ENCODE results near the gene DAPK1. TPM values are rescaled to one million over a fixed set of nuclear protein-coding genes. Genes with fewer than 3 reads are reported as not detected.

The DAPK1 gene
- polyA plus RNA-seq, 6 donors from 2014 or later: 0.13 to 0.79 (median 0.32) TPM; not detected in 1

DNA sequence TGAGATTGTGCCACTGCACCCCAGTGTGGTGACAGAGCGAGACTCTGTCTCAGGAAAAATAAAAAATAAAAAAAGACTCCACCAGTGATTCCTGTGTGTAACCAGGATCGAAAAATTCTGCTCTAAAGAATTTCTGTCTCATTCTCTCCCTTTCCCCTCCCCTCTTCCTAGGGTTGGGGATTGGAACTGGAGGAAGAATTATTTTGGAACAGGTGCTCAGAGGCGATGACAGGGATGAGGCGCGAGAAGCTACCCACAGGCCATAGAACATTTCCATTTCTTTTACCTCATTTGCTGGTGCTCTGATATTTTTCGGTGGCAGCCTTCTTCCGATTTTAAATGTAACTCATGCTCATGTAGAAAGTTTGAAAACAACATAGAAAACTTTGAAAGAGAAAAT lies 80.1 kb downstream of the DAPK1 start:
- no peak for DNase-seq
- no peak overlapping the region for H3K27ac Mint-ChIP-seq
- H3K9me3 Mint-ChIP-seq: no peaks in the 10 kb centered on the region
- no peaks in the 10 kb centered on the region for H3K27me3 Mint-ChIP-seq
- no peaks in the 10 kb centered on the region for H3K4me1 Mint-ChIP-seq
- ATAC-seq (ENCODE audit: low read depth in 2 of 2): no peak
- no peaks in the 10 kb centered on the region for H3K36me3 Mint-ChIP-seq
- no peak overlapping the region for H3K4me3 Mint-ChIP-seq

- H3K4me3 Mint-ChIP-seq: no peak overlapping the region
- H3K4me1 Mint-ChIP-seq: no peaks in the 10 kb centered on the region
- no peak for DNase-seq
- H3K36me3 Mint-ChIP-seq: no peaks in the 10 kb centered on the region
- no peaks in the 10 kb centered on the region for H3K9me3 Mint-ChIP-seq
- ATAC-seq (ENCODE audit: low read depth in 2 of 2): no peak
- H3K27ac Mint-ChIP-seq: no peak overlapping the region
- H3K27me3 Mint-ChIP-seq: no peaks in the 10 kb centered on the region
These were observed 81.0 kb downstream of the DAPK1 start for GRCh38 chr9:87578625-87579024.

GRCh38 chr9:87579781-87580541 lies 82.3 kb downstream of the DAPK1 start:
- H3K27ac Mint-ChIP-seq: no peak overlapping the region
- ATAC-seq (ENCODE audit: low read depth in 2 of 2) (no peak), DNase-seq (no peak)
- H3K27me3 Mint-ChIP-seq: no peaks in the 10 kb centered on the region
- H3K36me3 Mint-ChIP-seq: no peaks in the 10 kb centered on the region
- H3K4me1 Mint-ChIP-seq: no peaks in the 10 kb centered on the region
- no peak overlapping the region for H3K4me3 Mint-ChIP-seq
- no peaks in the 10 kb centered on the region for H3K9me3 Mint-ChIP-seq

GRCh38 chr9:87580941-87581438 lies 83.3 kb downstream of the DAPK1 start:
- no peaks in the 10 kb centered on the region for H3K4me1 Mint-ChIP-seq
- DNase-seq (no peak), ATAC-seq (ENCODE audit: low read depth in 2 of 2) (no peak)
- H3K27ac Mint-ChIP-seq: no peak overlapping the region
- no peaks in the 10 kb centered on the region for H3K9me3 Mint-ChIP-seq
- no peak overlapping the region for H3K4me3 Mint-ChIP-seq
- H3K36me3 Mint-ChIP-seq: no peaks in the 10 kb centered on the region
- no peaks in the 10 kb centered on the region for H3K27me3 Mint-ChIP-seq

- Mint-ChIP-seq H3K27ac (no peak overlapping the region), H3K4me3 (no peak overlapping the region), H3K9me3 (no peaks in the 10 kb centered on the region), H3K36me3 (no peaks in the 10 kb centered on the region), H3K27me3 (no peaks in the 10 kb centered on the region), H3K4me1 (no peaks in the 10 kb centered on the region)
- ATAC-seq (ENCODE audit: low read depth in 2 of 2) (no peak), DNase-seq (no peak)
These were observed 83.8 kb downstream of the DAPK1 start for GRCh38 chr9:87581513-87581912.

GRCh38 chr9:87581949-87582637 lies 84.4 kb downstream of the DAPK1 start:
- no peaks in the 10 kb centered on the region for H3K4me1 Mint-ChIP-seq
- H3K36me3 Mint-ChIP-seq: no peaks in the 10 kb centered on the region
- H3K27me3 Mint-ChIP-seq: no peaks in the 10 kb centered on the region
- H3K27ac Mint-ChIP-seq: no peak overlapping the region
- no peak for ATAC-seq (ENCODE audit: low read depth in 2 of 2)
- no peak for DNase-seq
- no peaks in the 10 kb centered on the region for H3K9me3 Mint-ChIP-seq
- no peak overlapping the region for H3K4me3 Mint-ChIP-seq

DNA sequence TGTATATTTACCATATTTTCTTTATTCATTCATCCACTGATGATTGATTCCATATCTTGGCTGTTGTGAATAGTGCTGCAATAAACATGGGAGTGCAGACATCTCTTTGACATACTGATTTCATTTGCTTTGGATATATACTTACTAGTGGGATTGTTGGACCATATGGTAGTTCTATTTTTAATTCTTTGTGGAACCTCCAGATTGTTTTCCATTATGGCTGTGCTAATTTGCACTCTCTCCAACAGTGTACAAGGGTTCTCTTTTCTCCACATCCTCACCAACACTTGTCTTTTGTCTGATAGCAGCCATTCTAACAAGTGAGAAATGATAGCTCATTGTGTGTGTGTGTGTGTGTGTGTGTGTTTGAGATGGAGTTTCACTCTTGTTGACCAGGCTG lies 86.7 kb downstream of the DAPK1 start:
- Mint-ChIP-seq H3K36me3 (no peaks in the 10 kb centered on the region), H3K4me3 (no peak overlapping the region), H3K27me3 (no peaks in the 10 kb centered on the region), H3K4me1 (no peaks in the 10 kb centered on the region), H3K27ac (no peak overlapping the region), H3K9me3 (no peaks in the 10 kb centered on the region)
- DNase-seq: no peak
- ATAC-seq (ENCODE audit: low read depth in 2 of 2): no peak

GRCh38 chr9:87585123-87585855 lies 87.6 kb downstream of the DAPK1 start:
- Mint-ChIP-seq H3K27me3 (no peaks in the 10 kb centered on the region), H3K36me3 (no peaks in the 10 kb centered on the region), H3K27ac (no peak overlapping the region), H3K9me3 (no peaks in the 10 kb centered on the region), H3K4me1 (no peaks in the 10 kb centered on the region), H3K4me3 (no peak overlapping the region)
- DNase-seq (no peak), ATAC-seq (ENCODE audit: low read depth in 2 of 2) (no peak)

DNA sequence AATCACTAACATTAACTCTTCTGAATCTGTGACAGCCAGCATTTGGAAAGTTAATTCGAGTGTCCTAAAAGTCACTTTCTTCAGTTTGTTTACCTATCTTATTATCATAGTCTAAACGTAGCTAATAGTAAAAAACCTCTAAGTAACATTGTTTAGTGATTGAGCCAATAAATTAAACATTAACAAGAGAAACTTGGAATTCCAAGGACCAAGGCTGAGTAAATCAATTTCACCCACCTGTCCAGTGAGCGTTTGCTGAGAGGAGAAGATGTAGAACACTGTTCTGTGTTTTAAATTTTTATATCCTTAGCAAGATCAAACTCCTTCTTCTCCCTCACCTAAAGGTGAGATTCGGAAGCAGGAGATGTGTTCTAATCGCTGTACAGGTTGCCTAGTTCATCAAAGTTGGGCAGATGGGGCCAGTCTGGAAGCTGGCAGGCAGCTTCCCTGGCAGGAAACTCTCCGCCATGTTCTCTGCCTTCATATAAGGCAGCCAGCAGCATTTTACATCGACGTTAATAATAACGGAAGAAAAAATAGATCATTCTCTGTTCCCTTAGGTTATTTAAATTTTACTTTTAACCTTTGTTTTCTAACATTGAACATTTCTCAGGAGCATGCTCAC lies 89.2 kb downstream of the DAPK1 start:
- DNase-seq: no peak
- Mint-ChIP-seq H3K4me3 (no peak overlapping the region), H3K9me3 (no peaks in the 10 kb centered on the region), H3K27ac (no peak overlapping the region), H3K4me1 (no peaks in the 10 kb centered on the region), H3K27me3 (no peaks in the 10 kb centered on the region), H3K36me3 (no peaks in the 10 kb centered on the region)
- ATAC-seq (ENCODE audit: low read depth in 2 of 2): no peak

DNA sequence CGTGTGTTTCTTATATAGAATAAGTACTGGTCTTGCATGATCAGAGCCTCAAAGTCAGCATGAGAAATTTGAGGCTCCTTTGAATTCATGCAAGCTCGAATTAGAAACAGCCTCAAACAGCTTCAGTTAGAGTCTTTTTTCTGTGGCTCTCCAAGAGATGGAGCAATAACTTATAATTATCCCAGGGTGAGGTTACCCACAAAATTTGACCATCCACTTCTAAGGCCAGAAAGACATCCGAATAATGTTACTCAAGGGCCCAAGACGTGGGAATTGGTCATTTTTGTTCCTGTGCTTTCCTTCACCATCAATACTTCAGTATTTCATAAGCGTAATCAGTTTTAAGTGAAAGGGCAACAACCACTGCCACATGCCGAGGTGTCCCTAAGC lies 89.7 kb downstream of the DAPK1 start:
- H3K27me3 Mint-ChIP-seq: no peaks in the 10 kb centered on the region
- no peak overlapping the region for H3K27ac Mint-ChIP-seq
- H3K36me3 Mint-ChIP-seq: no peaks in the 10 kb centered on the region
- no peaks in the 10 kb centered on the region for H3K9me3 Mint-ChIP-seq
- H3K4me3 Mint-ChIP-seq: no peak overlapping the region
- ATAC-seq (ENCODE audit: low read depth in 2 of 2): no peak
- H3K4me1 Mint-ChIP-seq: no peaks in the 10 kb centered on the region
- no peak for DNase-seq

GRCh38 chr9:87587864-87588263 lies 90.2 kb downstream of the DAPK1 start:
- no peak overlapping the region for H3K27ac Mint-ChIP-seq
- no peaks in the 10 kb centered on the region for H3K36me3 Mint-ChIP-seq
- H3K4me3 Mint-ChIP-seq: no peak overlapping the region
- no peaks in the 10 kb centered on the region for H3K9me3 Mint-ChIP-seq
- no peaks in the 10 kb centered on the region for H3K4me1 Mint-ChIP-seq
- ATAC-seq (ENCODE audit: low read depth in 2 of 2) (no peak), DNase-seq (no peak)
- no peaks in the 10 kb centered on the region for H3K27me3 Mint-ChIP-seq

- ATAC-seq (ENCODE audit: low read depth in 2 of 2): no peak
- H3K27me3 Mint-ChIP-seq: no peaks in the 10 kb centered on the region
- no peak overlapping the region for H3K4me3 Mint-ChIP-seq
- no peak for DNase-seq
- no peaks in the 10 kb centered on the region for H3K4me1 Mint-ChIP-seq
- H3K36me3 Mint-ChIP-seq: no peaks in the 10 kb centered on the region
- H3K27ac Mint-ChIP-seq: no peak overlapping the region
- no peaks in the 10 kb centered on the region for H3K9me3 Mint-ChIP-seq
These were observed 90.7 kb downstream of the DAPK1 start for GRCh38 chr9:87588339-87588738.

- DNase-seq: no peak
- Mint-ChIP-seq H3K27me3 (peaks cover 0 to 5% (median 0%) of the 10 kb centered on the region in 3 donors), H3K27ac (no peak overlapping the region), H3K4me3 (no peak overlapping the region), H3K9me3 (peaks cover 0 to 4% (median 2%) of the 10 kb centered on the region in 7 donors), H3K4me1 (no peaks in the 10 kb centered on the region), H3K36me3 (no peaks in the 10 kb centered on the region)
- no peak for ATAC-seq (ENCODE audit: low read depth in 2 of 2)
These were observed 93.3 kb downstream of the DAPK1 start for GRCh38 chr9:87590996-87591395.
